ENCODE results near the gene UBAP2.

Gene UBAP2

DNA sequence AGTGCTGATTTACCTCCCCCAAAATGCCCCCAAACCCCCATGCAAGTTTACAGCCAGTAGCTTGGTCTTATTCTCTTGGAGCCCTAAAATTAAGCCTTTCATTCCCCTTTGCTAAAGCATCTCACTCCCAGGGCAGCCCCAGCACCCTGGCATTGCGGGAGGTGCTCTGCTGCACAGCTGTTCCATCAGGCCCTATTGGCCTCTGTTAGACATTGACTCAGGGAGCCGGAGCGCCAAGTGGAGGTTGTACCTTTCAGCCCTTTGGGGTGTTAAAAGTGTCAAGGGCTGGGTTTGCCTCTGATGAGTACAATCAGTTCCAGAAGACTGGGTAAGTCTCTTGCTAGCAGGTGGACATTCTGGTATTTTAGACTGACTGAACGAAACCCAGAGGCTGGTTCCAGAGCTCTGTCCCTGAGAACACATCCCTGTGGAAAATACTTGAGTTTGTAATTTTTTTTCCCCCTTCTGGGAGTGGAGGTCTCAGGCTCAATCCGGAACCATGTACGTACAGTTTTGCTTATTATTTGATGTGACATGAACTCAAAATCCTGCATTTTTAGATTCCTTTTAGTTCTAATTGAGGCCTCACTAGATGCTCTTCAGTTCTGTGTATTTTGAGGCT lies 129.3 kb downstream of the UBAP2 start:
- DNase-seq, result no peak

DNA sequence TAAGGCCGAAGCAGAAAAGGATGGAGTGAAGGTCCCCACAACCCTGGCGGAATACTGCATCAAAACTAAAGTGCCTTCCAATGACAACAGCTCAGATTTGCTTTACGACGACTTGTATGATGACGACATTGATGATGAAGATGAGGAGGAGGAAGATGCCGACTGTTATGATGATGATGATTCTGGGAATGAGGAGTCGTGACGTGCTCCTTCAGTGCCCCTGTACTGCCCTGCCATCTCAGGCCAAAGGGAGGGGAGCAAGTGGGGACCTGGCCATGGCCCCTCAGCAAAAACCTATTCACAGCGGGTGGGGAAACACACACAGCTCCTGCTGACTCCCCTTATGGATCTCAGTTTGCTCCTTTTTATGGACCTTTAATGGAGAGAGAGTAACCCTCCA lies 131.7 kb downstream of the UBAP2 start:
- no peak for DNase-seq

DNA sequence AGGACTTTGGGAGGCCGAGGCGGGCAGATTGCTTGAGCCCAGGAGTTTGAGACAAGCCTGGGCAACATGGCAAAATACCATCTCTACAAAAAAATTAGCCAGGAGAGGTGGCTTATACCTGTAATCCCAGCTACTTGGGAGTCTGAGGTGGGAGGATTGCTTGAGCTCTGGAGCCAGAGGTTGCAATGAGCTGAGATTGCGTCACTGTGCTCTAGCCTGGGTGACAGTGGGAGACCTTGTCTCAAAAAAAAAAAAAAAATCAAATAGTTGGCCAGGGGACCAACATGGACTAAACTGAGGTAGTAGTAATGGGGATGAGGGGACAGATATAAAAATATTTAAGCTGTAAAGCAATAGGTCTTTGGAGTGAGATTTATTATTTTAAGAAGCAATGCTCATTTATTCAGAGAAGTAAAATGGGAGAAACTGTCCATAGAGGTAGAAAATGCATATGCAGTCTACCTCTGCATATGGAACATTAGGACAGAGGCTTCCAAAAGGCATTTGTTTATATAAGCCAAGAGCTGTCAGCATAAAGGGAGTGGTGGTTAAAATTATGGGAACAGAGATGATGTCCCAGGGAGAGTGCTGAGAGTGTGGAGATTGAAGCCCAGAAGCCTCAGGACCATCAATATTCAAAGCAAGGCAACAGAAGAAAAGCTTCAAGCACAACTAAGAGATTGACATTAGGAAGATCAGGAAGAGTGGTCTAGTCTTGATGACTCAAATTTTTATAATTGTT lies 133.6 kb downstream of the UBAP2 start:
- no peak for DNase-seq

DNA sequence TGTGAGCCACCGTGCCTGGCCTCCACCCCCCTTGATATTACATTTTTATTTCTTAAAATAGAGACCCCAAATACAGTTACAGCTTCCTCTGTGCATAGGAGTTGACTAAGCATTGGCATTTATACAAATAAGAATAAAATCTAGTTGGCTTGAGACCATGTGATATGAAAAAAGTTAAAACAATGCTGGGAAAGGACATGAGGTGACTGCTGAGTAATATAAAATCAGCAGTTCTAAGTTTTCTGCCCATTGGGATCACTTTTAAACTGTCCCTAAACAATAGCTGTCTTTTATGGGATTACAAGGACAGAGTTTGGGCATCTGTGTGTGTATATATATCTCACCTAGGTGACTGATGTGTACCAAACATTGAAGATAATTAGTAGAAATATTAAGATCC lies 135.1 kb downstream of the UBAP2 start:
- DNase-seq, result no peak

DNA sequence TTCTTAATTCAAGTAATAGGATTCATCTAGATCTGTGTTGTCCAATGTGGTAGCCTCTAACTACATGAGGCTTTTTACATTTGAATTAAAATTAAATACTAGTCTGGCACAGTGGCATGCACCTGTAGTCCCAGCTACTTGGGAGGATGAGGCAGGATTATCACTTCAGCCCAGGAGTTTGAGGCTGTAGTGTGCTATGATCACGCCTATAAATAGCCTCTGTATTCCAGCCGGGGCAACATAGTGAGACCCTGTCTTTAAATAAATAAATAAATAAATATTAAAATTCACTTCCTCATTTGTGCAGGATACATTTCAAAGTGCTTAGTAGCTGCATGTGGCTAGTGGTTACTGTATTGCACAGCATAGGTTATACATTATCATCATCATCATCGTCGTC lies 139.9 kb downstream of the UBAP2 start:
- DNase-seq, result no peak

DNA sequence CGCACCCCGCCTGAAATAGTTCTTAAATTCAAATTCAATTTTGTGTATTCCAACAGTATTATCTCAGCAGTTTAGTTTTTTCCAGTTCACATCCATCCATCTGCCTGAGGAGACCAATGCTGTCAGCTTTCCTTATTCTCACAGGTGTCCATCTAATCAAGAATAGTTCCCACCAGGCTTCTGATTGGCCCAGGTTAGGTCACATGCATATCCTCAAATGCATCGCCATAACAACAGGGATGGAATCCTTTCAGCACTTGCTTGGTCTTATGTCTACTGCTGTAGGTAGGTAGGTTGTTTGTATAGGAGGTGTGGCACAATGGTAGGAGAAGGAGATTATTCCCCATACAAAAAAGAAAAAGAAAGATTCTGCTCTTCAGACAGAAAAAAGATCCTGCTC lies 140.6 kb downstream of the UBAP2 start:
- no peak for DNase-seq

DNA sequence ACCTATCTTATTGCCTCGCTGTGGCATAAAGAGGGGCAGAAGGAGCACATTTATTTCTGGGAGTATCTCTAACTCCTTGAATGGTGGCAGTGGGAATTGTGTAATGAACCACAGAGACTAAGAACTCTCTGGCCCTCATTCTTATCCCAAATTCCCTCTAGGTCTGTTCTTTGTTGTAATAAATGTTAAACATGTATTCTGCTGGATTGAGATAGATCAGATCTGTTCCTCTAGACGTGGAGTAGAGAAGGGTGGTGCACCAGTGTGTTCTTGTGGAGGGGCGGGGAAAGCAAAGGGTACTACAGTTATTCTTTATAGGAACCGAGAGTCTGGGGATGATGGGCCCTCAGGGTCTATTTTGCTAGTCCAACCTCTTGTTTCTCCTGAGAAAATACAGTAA lies 141.3 kb downstream of the UBAP2 start:
- no peak for DNase-seq

DNA sequence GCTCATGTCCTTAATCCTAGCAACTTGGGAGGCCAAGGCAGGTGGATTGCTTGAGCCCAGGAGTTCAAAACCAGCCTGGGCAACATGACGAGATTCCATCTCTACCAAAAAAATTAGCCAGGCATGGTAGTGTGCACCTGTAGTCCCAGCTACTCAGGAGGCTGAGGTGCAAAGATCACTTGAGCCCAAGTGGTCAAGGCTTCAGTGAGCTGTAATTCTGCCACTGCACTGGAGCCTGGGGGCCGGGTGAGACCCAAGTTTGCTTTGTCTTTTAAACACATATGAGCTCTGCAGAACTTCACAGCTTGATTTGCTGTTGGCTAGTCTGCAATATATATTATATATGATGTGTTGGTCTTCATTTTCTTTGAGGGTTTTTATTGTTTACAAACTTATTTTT lies 141.9 kb downstream of the UBAP2 start:
- no peak for DNase-seq

DNA sequence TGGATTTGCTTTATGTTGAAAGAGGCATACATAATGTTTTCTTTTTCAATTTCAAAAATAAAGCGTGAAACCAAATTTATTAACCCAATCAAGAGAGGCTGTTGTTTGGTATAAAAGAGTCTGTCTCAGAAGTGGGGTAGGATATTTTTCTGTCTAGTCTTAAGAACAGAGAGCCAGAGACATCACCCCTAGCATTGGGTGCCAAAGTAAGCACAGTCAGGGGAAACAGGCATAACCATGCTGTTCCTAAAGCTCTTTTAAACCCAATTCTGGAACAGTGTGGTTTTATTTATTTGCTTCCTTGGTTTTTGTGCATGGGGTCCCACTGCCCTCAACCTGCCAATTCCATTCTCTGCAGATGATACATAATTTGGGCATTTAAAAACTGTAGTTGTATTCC lies 143.6 kb downstream of the UBAP2 start:
- DNase-seq, result no peak

DNA sequence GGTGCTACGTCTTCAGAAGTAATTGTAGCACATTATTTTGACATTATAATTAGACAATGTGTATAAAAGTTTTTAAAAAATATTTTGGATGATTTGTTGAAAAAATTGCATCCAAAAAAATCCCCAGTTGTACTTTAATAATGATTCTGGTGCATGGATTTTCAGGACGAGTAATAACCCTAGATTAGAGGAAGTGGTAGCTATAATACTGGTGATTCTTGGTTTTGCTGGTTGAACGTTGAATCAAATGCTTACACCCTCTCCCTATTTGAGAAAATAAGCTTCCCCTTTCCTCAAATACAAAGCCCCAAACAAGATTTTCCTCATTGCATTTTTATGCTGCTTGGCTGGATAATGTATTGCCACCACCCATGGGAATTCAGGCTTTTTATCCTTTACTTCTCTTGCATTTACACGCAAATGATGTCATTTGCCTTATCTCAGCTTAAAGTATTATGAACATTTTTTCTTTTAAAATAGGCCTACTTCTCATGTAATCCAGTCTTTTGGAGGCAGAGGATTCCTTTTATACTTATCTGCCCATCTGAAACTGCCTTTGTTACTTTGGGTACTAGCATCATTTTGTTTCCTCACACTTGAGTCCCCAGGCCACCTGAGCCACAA lies 145.4 kb downstream of the UBAP2 start:
- no peak for DNase-seq

DNA sequence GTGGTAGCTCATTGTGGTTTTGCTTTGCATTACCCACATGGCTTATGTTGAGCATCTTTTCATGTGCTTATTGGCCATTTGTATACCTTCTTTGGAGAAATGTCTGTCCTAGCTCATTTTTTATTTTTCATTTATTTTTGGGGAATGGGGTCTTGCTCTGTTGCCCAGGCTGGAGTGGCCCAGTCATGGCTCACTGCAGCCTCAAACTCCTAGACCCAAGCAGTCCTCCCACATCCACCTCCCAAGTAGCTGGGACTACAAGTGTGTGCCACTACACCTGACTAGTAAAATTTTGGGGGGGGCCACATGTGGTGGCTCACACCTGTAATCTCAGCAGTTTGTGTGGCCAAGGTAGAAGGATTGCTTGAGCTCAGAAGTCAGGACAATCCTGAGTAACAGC lies 154.4 kb downstream of the UBAP2 start:
- DNase-seq, result no peak

DNA sequence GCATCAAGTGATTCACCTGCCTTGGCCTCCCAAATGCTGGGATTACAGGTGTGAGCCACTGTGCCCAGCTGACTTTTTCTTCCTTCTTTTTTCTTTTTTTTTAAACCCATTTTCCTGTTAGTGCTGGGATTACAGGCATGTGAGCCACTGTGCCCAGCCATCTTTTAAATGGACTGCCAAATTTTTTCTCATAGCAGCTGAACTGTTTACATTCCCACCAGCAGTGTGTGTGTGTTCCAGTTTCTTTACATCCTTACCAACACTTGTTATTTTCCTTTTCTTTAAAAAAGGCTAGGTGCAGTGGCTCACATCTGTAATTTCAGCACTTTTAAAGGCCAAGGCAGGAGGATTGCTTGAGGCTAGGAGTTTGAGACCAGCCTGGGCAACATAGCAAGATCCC lies 154.8 kb downstream of the UBAP2 start:
- no peak for DNase-seq

DNA sequence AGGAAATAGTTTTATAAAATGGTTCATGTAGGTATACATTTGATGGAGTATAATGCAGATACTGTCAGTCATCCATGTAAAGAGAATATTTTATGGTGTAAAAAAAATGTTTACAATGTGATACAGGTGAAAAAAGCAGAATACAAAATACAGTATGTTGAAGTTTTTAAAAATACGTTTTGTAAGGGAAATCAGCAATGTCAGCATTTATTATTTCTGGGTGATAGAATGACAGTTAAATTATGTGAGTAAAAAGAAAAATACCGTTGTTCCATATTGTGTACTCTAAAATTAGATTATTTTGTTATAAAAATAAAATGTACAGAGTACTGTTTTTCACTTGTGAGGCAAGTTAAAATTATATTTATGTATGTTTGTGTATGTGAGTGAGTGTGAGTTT lies 162.7 kb downstream of the UBAP2 start:
- DNase-seq, result no peak

DNA sequence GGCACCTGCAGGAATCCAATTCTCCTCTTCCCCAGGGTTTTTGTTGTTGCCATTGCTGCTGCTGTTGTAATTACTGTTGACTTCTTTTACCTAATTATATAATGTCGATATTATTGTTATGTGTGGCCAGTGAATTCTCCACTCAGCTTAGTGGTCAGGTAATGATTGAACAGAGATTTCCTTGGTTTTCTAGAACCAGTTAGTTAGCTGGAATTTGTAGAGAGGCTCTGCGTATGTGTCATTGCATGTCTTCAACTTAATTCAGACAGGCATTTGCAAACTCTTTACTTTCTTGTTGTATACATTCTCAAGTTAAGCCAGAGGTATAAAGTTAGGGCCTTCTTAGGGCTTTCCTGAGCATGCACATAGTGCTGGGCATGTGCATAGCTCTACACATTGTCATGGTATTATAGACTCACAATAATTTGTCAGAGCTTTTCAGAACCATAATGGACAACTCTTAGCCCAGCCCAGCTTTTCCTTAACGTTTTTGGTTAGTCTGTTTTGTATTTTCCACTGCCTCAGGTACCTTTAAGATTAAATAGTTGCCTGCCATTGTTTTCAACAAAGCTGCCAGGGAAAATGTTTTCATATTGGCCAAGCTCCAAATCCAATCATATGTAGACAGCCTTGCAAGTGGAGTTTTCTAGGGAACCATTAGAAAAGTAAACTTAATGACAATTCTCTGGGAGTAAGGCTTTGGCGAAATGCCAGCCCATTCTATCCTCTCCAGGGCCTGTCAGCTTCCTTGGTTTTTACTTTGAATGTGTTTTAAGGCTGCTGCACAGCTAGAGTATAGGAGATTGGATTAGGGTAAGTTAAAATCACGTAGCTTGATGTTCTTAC lies 163.6 kb downstream of the UBAP2 start:
- no peak for DNase-seq

DNA sequence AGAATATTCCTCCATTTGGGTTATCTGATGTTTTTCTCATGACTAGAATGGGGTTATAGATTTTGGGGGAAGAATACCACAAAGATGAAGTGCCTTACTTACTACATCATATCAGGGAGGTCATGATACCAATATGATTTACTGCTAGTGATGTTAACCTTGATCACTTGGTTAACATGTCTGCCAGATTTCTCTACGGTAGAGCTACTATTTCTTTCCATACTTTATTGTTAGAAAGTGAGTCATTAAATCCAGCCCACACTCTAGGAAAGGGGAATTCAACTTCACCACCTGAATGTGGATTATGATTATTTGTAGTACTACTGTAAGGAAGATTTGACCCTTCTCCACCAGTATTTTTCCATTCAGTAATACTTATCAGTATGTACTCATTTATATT lies 167.1 kb downstream of the UBAP2 start:
- no peak for DNase-seq

DNA sequence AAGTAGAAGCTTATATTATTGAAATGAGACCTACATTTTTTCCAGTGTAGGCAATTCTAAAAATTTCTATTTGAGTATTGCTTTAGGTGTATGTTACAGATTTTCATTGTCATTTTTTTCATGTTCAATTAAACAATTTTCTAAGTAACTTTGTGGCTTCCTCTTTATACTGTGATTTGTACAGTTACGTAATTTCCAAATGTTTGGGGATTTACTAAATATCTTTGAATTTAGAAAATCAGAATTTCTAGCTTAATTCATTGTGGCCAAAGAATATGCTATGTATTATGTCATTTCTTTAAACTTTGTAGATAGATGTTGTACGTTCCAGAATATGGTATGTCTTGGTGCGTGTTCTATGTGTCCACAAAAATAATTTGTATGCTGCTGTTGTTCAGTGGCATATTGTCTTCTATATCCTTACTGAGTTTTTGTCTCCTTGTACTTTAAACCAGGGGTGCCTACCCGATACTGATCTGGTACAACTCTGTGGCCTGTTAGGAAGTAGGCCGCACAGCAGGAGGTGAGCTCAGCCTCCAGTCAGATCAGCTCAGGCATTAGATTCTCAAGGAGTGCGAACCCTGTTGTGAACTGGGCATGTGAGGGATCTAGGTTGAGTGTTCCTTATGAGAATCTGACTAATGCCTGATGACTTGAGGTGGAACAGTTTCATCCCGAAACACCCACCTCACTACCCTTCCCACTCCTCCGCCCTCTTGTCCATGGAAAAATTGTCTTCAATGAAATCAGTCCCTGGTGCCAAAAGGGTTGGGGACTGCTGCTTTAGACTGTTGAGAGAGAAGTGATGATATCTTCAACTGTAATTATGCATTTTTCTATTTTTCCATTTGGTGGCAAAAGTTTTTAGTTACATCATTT lies 168.2 kb downstream of the UBAP2 start:
- no peak for DNase-seq

DNA sequence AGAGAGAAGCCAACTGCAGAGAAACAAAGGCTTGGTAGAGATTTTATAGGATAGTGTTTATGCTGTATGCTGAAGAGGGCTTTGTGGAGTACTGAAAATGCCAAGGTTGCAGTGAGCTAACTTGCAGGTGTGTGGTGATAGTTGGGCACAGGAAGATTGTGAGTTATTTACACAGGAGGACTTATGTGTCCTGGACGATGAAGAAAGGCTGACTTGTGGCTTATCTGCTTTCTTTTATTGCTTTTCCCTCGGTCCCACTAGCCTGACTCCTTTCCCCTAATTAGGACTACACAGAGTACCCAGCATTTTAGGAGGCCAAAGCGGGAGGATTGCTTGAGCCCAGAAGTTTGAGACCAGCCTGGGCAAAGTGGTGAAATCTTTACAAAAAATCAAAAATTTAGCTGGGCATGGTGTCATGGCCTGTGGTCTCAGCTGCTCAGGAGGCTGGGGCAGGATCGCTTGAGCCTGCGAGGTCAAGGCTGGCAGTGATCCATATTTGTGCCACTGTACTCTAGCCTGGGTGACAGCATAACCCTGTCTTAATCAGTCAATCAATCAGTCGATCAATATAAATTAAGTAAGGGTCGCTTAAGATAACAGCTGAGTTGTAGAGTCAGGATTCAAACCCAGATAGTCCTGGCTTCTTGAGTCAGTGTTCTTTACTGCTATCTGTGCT lies 169.9 kb downstream of the UBAP2 start:
- DNase-seq, result no peak

DNA sequence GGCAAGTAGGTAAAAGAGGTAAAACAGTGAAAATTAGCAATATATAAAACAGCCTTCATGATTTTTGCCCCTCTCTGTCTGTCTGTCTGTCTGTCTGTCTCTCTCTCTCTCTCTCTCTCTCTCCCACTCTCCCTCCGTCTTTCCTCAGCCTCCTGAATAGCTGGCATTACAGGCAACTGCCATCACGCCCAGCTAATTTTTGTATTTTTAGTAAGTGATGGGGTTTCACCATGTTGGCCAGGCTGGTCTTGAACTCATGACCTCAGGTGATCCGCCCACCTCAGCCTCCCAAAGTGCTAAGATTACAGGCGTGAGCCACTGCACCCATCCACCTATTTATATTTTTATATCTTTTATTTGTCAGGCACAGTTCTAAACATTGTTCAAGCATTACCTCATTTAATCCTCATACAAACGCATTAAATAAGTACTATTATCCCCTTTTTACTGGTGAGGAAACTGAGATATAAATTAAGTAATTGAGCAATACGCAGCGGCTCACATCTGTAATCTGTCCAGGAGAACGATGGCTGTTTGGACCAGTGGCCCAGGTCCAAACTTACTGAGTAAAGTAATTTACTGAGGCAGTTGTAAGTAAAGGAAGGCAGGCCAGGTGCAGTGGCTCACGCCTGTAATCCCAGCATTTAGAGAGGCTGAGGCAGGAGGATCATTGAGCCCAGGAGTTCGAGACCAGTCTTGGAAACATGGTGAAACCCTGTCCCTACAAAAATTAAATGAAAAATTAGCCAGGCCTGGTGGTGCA lies 170.8 kb downstream of the UBAP2 start:
- DNase-seq, result no peak

Measured in CD4-positive, alpha-beta T cell treated with Interleukin-12 subunit alpha and Interleukin-12 subunit beta, for 1 hour (primary cell).